ENCODE results near the gene CAMK2A. TPM values are rescaled to one million over a fixed set of nuclear protein-coding genes. Genes with fewer than 3 reads are reported as not detected.

The CAMK2A gene
- total and polyA plus RNA-seq, 11 donors = 3.2 to 26.0 (median 15.2) TPM

- Histone ChIP-seq H3K27me3 (no peaks in the 10 kb centered on the region), H3K4me1 (no peaks in the 10 kb centered on the region), H3K9me3 (no peaks in the 10 kb centered on the region), H3K4me3 (no peak overlapping the region), H3K27ac (no peak overlapping the region), H3K36me3 (no peaks in the 10 kb centered on the region)
- WGBS, 4 donors = 68 to 77% (median 75%) methylated on average over 12 of the region's 12 CpGs
- ATAC-seq (no peak), DNase-seq (no peak)
- intact Hi-C loops (cut with DNase I) = loop anchor here in 4 of 10 donors (5.0 to 10.0 kb wide), 2 partner anchors 82 to 164 kb away; no protein-coding TSS in a partner anchor
- TF ChIP-seq, protein P1, sequence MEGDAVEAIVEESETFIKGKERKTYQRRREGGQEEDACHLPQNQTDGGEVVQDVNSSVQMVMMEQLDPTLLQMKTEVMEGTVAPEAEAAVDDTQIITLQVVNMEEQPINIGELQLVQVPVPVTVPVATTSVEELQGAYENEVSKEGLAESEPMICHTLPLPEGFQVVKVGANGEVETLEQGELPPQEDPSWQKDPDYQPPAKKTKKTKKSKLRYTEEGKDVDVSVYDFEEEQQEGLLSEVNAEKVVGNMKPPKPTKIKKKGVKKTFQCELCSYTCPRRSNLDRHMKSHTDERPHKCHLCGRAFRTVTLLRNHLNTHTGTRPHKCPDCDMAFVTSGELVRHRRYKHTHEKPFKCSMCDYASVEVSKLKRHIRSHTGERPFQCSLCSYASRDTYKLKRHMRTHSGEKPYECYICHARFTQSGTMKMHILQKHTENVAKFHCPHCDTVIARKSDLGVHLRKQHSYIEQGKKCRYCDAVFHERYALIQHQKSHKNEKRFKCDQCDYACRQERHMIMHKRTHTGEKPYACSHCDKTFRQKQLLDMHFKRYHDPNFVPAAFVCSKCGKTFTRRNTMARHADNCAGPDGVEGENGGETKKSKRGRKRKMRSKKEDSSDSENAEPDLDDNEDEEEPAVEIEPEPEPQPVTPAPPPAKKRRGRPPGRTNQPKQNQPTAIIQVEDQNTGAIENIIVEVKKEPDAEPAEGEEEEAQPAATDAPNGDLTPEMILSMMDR (IDR thresholded peaks at IDR 0.05) = no peak
- TF ChIP-seq POLR2A (IDR thresholded peaks at IDR 0.05) = no peak
Measured at GRCh38 chr5:150270541-150271295, 18.9 kb downstream of the CAMK2A start.

- Histone ChIP-seq H3K4me3 (no peak overlapping the region), H3K36me3 (no peaks in the 10 kb centered on the region), H3K27ac (no peak overlapping the region), H3K4me1 (peaks cover 0 to 9% (median 3%) of the 10 kb centered on the region in 12 donors), H3K9me3 (no peaks in the 10 kb centered on the region), H3K27me3 (no peaks in the 10 kb centered on the region)
- DNase-seq (no peak), ATAC-seq (no peak)
- intact Hi-C loops (cut with DNase I) = loop anchor here in 2 of 10 donors (10.0 kb wide), 1 partner anchor 168 kb away; no protein-coding TSS in a partner anchor
- TF ChIP-seq, protein P1 (IDR thresholded peaks at IDR 0.05) = no peak
- no peak for TF ChIP-seq POLR2A (IDR thresholded peaks at IDR 0.05)
- WGBS, 4 donors = 76 to 89% (median 82%) methylated on average over 3 to 4 of the region's 4 CpGs
Measured at GRCh38 chr5:150266871-150267291, 22.7 kb downstream of the CAMK2A start.

DNA sequence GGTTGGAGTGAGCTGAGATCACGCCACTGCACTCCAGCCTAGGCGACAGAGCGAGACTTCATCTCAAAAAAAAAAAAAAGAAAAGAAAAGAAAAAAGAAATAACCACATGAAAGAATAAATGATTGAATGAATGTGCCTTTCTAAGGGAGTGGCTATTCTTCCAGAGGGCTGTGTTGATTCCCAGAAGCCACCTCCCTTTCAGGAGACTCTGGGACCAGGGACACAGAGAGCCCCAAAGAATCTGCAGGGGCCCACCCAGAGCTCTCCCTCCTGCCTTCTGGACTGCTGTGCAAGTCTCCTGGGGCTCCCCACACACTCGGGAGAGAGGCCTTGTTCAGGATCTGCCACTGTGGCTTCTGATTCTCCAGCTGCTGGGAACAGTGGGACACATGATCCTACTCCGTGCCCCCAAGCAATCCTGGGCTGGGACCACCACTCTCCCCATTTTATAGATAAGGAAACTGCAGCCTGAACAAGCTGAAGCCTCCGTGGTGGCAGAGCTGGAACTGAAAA, 23.6 kb downstream of the CAMK2A start:
- intact Hi-C loops (cut with DNase I) = loop anchor here in 2 of 10 donors (10.0 kb wide), 1 partner anchor 169 kb away; no protein-coding TSS in a partner anchor
- H3K9me3 ChIP-seq = no peaks in the 10 kb centered on the region
- no peak overlapping the region for H3K4me3 ChIP-seq
- H3K27ac ChIP-seq = no peak overlapping the region
- no peaks in the 10 kb centered on the region for H3K27me3 ChIP-seq
- ATAC-seq (no peak), DNase-seq (peak in 1 of 5 donors; percentile 7)
- H3K36me3 ChIP-seq = no peaks in the 10 kb centered on the region
- 77 to 81% (median 79%) methylated on average over 6 of the region's 6 CpGs for WGBS, 4 donors
- no peak for TF ChIP-seq POLR2A (IDR thresholded peaks at IDR 0.05)
- TF ChIP-seq, protein P1 (IDR thresholded peaks at IDR 0.05) = no peak
- peaks cover 0 to 9% (median 3%) of the 10 kb centered on the region in 12 donors for H3K4me1 ChIP-seq
